Lower leg skin (tissue), 3 donors: ENCODE results near the gene OR13A1.
"Not testable (repeated sequence)": the region's sequence is repeated elsewhere in the genome, so short reads cannot be mapped to it uniquely, and the experiment has no call there.

Source experiments
- POLR2A ChIP-seq, 2 donors: fragments of 450-650 bp; IDR thresholded peaks; one replicate each; pipeline ENCODE4 v1.6.1; 2016 to 2017; ENCODE audit warnings: antibody characterized with exemption in 2 of 2, mild to moderate bottlenecking in 1 of 2, moderate library complexity in 1 of 2
- TF ChIP-seq, protein P1 (sequence below), 3 donors: fragments of 450-650 bp; IDR thresholded peaks; one replicate each; pipeline ENCODE4 v1.5.1; 2016; ENCODE audit warnings: antibody characterized with exemption in 3 of 3, mild to moderate bottlenecking in 3 of 3, moderate library complexity in 2 of 3

- TF ChIP-seq, protein P1, sequence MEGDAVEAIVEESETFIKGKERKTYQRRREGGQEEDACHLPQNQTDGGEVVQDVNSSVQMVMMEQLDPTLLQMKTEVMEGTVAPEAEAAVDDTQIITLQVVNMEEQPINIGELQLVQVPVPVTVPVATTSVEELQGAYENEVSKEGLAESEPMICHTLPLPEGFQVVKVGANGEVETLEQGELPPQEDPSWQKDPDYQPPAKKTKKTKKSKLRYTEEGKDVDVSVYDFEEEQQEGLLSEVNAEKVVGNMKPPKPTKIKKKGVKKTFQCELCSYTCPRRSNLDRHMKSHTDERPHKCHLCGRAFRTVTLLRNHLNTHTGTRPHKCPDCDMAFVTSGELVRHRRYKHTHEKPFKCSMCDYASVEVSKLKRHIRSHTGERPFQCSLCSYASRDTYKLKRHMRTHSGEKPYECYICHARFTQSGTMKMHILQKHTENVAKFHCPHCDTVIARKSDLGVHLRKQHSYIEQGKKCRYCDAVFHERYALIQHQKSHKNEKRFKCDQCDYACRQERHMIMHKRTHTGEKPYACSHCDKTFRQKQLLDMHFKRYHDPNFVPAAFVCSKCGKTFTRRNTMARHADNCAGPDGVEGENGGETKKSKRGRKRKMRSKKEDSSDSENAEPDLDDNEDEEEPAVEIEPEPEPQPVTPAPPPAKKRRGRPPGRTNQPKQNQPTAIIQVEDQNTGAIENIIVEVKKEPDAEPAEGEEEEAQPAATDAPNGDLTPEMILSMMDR (IDR thresholded peaks at IDR 0.05), result not testable (repeated sequence)
- TF ChIP-seq POLR2A (IDR thresholded peaks at IDR 0.05), result not testable (repeated sequence)
Measured at GRCh38 chr10:45348196-45348765, 32.9 kb upstream of the OR13A1 start.
